Liver (tissue), 9 donors: ENCODE measurements around the gene PALLD. TPM values are rescaled to one million over a fixed set of nuclear protein-coding genes. Genes with fewer than 3 reads are reported as not detected.

Experiments used
- DNase-seq: peaks from one replicate; pipeline ENCODE4 v3.0.0-alpha.2; 2017; ENCODE audit warnings: low spot score
- H3K27ac ChIP-seq, 2 donors: one replicate each; pipeline ENCODE4 v1.7.0; 2013; ENCODE audit warnings: inconsistent platforms in 2 of 2, low read length in 2 of 2, control low read depth in 1 of 2, low read depth in 1 of 2, mild to moderate bottlenecking in 1 of 2
- H3K27me3 ChIP-seq, 4 donors: one replicate each; pipeline versions ENCODE4 v1.6.1 to v1.7.0; 2013; ENCODE audit warnings: low read length in 3 of 4, inconsistent platforms in 1 of 4, mild to moderate bottlenecking in 1 of 4, moderate library complexity in 1 of 4; ENCODE audit not compliant: control insufficient read depth in 4 of 4, insufficient read depth in 4 of 4
- H3K36me3 ChIP-seq, 4 donors: one replicate each; pipeline versions ENCODE4 v1.6.1 to v1.7.0; 2013; ENCODE audit warnings: low read length in 3 of 4, mild to moderate bottlenecking in 3 of 4, low read depth in 1 of 4, moderate library complexity in 1 of 4; ENCODE audit not compliant: control insufficient read depth in 4 of 4, insufficient read depth in 3 of 4
- H3K4me1 ChIP-seq, 4 donors: one replicate each; pipeline versions ENCODE4 v1.6.1 to v1.7.0; 2013; ENCODE audit warnings: low read length in 3 of 4, mild to moderate bottlenecking in 3 of 4, moderate library complexity in 1 of 4; ENCODE audit not compliant: control insufficient read depth in 4 of 4, insufficient read depth in 4 of 4
- H3K4me3 ChIP-seq, 3 donors: one replicate each; pipeline versions ENCODE4 v1.6.1 to v1.7.0; 2013; ENCODE audit warnings: low read length in 3 of 3, control low read depth in 1 of 3, low read depth in 1 of 3, mild to moderate bottlenecking in 1 of 3
- H3K9ac ChIP-seq, 2 donors: one replicate each; pipeline ENCODE4 v1.7.0; 2013; ENCODE audit warnings: low read length in 2 of 2, mild to moderate bottlenecking in 2 of 2, moderate library complexity in 2 of 2, control low read depth in 1 of 2, low read depth in 1 of 2
- H3K9me3 ChIP-seq, 4 donors: one replicate each; pipeline versions ENCODE4 v1.6.1 to v1.7.0; 2013; ENCODE audit warnings: low read length in 3 of 4; ENCODE audit not compliant: control insufficient read depth in 4 of 4
- EGR1 ChIP-seq, 2 donors: IDR thresholded peaks; 2 replicates each; pipeline ENCODE4 v1.6.1; 2016 to 2018; ENCODE audit warnings: antibody characterized with exemption in 2 of 2, low read depth in 2 of 2
- FOXA1 ChIP-seq: IDR thresholded peaks from 2 replicates; pipeline ENCODE4 v1.6.1; 2016; ENCODE audit warnings: antibody characterized with exemption
- FOXA2 ChIP-seq: IDR thresholded peaks from 2 replicates; pipeline ENCODE4 v1.6.1; 2016; ENCODE audit warnings: antibody characterized with exemption
- GABPA ChIP-seq, 2 donors: IDR thresholded peaks in 1 of 2; conservative IDR thresholded peaks in 1 of 2; 2 replicates each; pipeline ENCODE4 v1.6.1; 2016; ENCODE audit warnings: antibody characterized with exemption in 2 of 2, mild to moderate bottlenecking in 1 of 2, moderate library complexity in 1 of 2
- HNF4A ChIP-seq, 2 donors: conservative IDR thresholded peaks; 2 replicates each; pipeline ENCODE4 v1.6.1; 2016; ENCODE audit warnings: antibody characterized with exemption in 2 of 2, mild to moderate bottlenecking in 2 of 2
- HNF4G ChIP-seq: IDR thresholded peaks from 2 replicates; pipeline ENCODE4 v1.6.1; 2016; ENCODE audit warnings: antibody characterized with exemption
- JUND ChIP-seq, 2 donors: IDR thresholded peaks; 2 replicates each; pipeline ENCODE4 v1.6.1; 2016; ENCODE audit warnings: antibody characterized with exemption in 2 of 2
- NR2F2 ChIP-seq: IDR thresholded peaks from 2 replicates; pipeline ENCODE4 v1.6.1; 2016; ENCODE audit warnings: antibody characterized with exemption
- RAD21 ChIP-seq, 2 donors: IDR thresholded peaks; 2 replicates each; pipeline ENCODE4 v1.6.1; 2016; ENCODE audit warnings: antibody characterized with exemption in 2 of 2, mild to moderate bottlenecking in 2 of 2
- RXRA ChIP-seq, 2 donors: IDR thresholded peaks; 2 replicates each; pipeline ENCODE4 v1.6.1; 2017 to 2018; ENCODE audit warnings: antibody characterized with exemption in 2 of 2, mild to moderate bottlenecking in 1 of 2
- SP1 ChIP-seq: IDR thresholded peaks from 2 replicates; pipeline ENCODE4 v1.6.1; 2018; ENCODE audit warnings: antibody characterized with exemption, mild to moderate bottlenecking
- TAF1 ChIP-seq: conservative IDR thresholded peaks from 2 replicates; pipeline ENCODE4 v1.6.1; 2016; ENCODE audit warnings: antibody characterized with exemption, mild to moderate bottlenecking
- YY1 ChIP-seq: IDR thresholded peaks from 2 replicates; pipeline ENCODE4 v1.6.1; 2016; ENCODE audit warnings: antibody characterized with exemption, mild to moderate bottlenecking
- WGBS: extraction: QIAGEN DNeasy Blood & Tissue Kit; methylation state at CpG from one replicate; pipeline ENCODE4 v1.1.7; 2013; 5-methylcytosine and 5-hydroxymethylcytosine counted together
- polyA plus RNA-seq, 2 donors: library from polyadenylated mRNA; stranded (reverse) in 1 of 2; unstranded in 1 of 2; fragments of 200-250 nt in 1 of 2; fragments of >200 nt in 1 of 2; fragmentation: Nextera tagmentation in 1 of 2; extraction: Ambion mirVana in 1 of 2; gene quantifications; one replicate each; pipeline versions ENCODE4 v1.2.1 to v1.2.3, GENCODE V29; 2013 to 2015
- total RNA-seq, 2 donors: library from RNA; depleted of rRNA; stranded (reverse); fragments of >200 nt; gene quantifications; one replicate each; pipeline ENCODE4 v1.2.3, GENCODE V29; 2014
- TF ChIP-seq, protein P1 (sequence below): IDR thresholded peaks from 2 replicates; pipeline ENCODE4 v1.6.1; 2016; ENCODE audit warnings: antibody characterized with exemption
- TF ChIP-seq, protein P2 (sequence below): IDR thresholded peaks from 2 replicates; pipeline ENCODE4 v1.6.1; 2016; ENCODE audit warnings: antibody characterized with exemption
- TF ChIP-seq, protein P3 (sequence below): fragments of 150-350 bp; IDR thresholded peaks from 2 replicates; pipeline ENCODE4 v1.5.1; 2017; ENCODE audit warnings: improper control_type of control experiment, low read depth, low read length; ENCODE audit not compliant: missing input control
- TF ChIP-seq, protein P4 (sequence below): IDR thresholded peaks from 2 replicates; pipeline ENCODE4 v1.6.1; 2016; ENCODE audit warnings: antibody characterized with exemption, mild to moderate bottlenecking
- TF ChIP-seq, protein P5 (sequence below): IDR thresholded peaks from 2 replicates; pipeline ENCODE4 v1.6.1; 2016; ENCODE audit warnings: antibody characterized with exemption
- donor health status: healthy.
- donor health status: healthy.
- donor health status: healthy.
- donor health status: healthy.
- donor health status: healthy.

Gene PALLD
- total and polyA plus RNA-seq, 4 donors, result 9.0 to 26.3 (median 14.7) TPM

DNA sequence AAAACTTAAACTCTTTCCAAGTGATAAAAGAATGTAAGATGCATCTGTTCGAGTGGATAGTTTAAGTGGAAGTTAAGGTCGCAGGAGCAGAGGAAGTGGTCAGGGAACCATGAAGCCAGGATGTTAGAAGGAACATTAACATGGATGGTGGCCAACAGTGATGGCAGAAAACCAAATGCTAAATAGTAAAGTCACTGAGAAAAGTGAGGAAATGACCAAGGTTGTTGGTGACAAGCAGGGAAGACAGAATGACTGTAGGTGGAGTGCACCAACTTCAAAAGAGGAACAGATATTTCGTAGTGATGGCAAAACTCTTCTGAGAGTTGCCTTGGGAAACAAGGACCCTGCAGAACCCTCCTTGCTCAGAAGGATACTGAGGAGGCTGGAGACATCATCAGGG, 226.2 kb downstream of the PALLD start:
- H3K27me3 ChIP-seq, result no peaks in the 10 kb centered on the region
- DNase-seq, result no peak
- no peak overlapping the region for H3K27ac ChIP-seq
- H3K36me3 ChIP-seq, result no peaks in the 10 kb centered on the region
- WGBS, result 60% methylated on average over 3 of the region's 3 CpGs
- H3K4me3 ChIP-seq, result no peak overlapping the region
- peaks cover 0 to 7% (median 0%) of the 10 kb centered on the region in 4 donors for H3K9me3 ChIP-seq
- no peaks in the 10 kb centered on the region for H3K4me1 ChIP-seq
- TF ChIP-seq NR2F2, result peak; percentile 69
- no peak for TF ChIP-seq GABPA (IDR thresholded peaks at IDR 0.05 in 1 of 2, conservative IDR thresholded peaks at IDR 0.05 in 1 of 2)
- TF ChIP-seq, protein P1, sequence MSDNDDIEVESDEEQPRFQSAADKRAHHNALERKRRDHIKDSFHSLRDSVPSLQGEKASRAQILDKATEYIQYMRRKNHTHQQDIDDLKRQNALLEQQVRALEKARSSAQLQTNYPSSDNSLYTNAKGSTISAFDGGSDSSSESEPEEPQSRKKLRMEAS, result no peak
- TF ChIP-seq, protein P2, sequence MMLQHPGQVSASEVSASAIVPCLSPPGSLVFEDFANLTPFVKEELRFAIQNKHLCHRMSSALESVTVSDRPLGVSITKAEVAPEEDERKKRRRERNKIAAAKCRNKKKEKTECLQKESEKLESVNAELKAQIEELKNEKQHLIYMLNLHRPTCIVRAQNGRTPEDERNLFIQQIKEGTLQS, result no peak
- H3K9ac ChIP-seq, result no peak overlapping the region

DNA sequence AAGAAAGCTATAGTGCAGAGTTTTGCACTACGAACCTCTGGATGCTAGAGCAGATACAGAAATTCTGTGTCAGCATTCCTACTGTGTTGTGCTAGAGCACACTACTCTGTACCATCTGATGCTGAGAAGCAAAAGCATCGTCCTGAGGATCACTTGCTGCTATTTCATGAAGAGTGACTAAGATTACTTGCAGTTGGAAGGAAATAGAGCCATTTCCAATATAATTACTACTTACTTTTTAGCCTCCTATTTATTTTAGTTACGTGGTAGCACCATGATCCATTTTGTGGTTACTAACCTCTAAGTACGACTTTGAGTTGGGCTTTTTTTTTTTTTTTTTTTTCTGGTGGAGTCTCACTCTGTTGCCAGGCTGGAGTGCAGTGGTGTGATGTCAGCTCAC, 226.7 kb downstream of the PALLD start:
- Histone ChIP-seq H3K27me3 (no peaks in the 10 kb centered on the region), H3K9me3 (peaks cover 0 to 7% (median 0%) of the 10 kb centered on the region in 4 donors), H3K4me1 (no peaks in the 10 kb centered on the region), H3K4me3 (no peak overlapping the region), H3K36me3 (no peaks in the 10 kb centered on the region), H3K27ac (no peak overlapping the region), H3K9ac (no peak overlapping the region)
- TF ChIP-seq, protein P3, sequence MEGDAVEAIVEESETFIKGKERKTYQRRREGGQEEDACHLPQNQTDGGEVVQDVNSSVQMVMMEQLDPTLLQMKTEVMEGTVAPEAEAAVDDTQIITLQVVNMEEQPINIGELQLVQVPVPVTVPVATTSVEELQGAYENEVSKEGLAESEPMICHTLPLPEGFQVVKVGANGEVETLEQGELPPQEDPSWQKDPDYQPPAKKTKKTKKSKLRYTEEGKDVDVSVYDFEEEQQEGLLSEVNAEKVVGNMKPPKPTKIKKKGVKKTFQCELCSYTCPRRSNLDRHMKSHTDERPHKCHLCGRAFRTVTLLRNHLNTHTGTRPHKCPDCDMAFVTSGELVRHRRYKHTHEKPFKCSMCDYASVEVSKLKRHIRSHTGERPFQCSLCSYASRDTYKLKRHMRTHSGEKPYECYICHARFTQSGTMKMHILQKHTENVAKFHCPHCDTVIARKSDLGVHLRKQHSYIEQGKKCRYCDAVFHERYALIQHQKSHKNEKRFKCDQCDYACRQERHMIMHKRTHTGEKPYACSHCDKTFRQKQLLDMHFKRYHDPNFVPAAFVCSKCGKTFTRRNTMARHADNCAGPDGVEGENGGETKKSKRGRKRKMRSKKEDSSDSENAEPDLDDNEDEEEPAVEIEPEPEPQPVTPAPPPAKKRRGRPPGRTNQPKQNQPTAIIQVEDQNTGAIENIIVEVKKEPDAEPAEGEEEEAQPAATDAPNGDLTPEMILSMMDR, result no peak
- TF ChIP-seq GABPA (IDR thresholded peaks at IDR 0.05 in 1 of 2, conservative IDR thresholded peaks at IDR 0.05 in 1 of 2) (no peak), HNF4G (no peak), TAF1 (no peak), YY1 (no peak), EGR1 (IDR thresholded peaks at IDR 0.05; ENCODE audit: low read depth in 2 of 2) (no peak), FOXA2 (no peak), RAD21 (IDR thresholded peaks at IDR 0.05) (no peak), FOXA1 (no peak), RXRA (IDR thresholded peaks at IDR 0.05) (no peak), SP1 (no peak), HNF4A (conservative IDR thresholded peaks at IDR 0.05) (no peak), NR2F2 (no peak), JUND (IDR thresholded peaks at IDR 0.05) (no peak)
- TF ChIP-seq, protein P2, result no peak
- TF ChIP-seq, protein P4, sequence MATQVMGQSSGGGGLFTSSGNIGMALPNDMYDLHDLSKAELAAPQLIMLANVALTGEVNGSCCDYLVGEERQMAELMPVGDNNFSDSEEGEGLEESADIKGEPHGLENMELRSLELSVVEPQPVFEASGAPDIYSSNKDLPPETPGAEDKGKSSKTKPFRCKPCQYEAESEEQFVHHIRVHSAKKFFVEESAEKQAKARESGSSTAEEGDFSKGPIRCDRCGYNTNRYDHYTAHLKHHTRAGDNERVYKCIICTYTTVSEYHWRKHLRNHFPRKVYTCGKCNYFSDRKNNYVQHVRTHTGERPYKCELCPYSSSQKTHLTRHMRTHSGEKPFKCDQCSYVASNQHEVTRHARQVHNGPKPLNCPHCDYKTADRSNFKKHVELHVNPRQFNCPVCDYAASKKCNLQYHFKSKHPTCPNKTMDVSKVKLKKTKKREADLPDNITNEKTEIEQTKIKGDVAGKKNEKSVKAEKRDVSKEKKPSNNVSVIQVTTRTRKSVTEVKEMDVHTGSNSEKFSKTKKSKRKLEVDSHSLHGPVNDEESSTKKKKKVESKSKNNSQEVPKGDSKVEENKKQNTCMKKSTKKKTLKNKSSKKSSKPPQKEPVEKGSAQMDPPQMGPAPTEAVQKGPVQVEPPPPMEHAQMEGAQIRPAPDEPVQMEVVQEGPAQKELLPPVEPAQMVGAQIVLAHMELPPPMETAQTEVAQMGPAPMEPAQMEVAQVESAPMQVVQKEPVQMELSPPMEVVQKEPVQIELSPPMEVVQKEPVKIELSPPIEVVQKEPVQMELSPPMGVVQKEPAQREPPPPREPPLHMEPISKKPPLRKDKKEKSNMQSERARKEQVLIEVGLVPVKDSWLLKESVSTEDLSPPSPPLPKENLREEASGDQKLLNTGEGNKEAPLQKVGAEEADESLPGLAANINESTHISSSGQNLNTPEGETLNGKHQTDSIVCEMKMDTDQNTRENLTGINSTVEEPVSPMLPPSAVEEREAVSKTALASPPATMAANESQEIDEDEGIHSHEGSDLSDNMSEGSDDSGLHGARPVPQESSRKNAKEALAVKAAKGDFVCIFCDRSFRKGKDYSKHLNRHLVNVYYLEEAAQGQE, result no peak
- TF ChIP-seq, protein P5, sequence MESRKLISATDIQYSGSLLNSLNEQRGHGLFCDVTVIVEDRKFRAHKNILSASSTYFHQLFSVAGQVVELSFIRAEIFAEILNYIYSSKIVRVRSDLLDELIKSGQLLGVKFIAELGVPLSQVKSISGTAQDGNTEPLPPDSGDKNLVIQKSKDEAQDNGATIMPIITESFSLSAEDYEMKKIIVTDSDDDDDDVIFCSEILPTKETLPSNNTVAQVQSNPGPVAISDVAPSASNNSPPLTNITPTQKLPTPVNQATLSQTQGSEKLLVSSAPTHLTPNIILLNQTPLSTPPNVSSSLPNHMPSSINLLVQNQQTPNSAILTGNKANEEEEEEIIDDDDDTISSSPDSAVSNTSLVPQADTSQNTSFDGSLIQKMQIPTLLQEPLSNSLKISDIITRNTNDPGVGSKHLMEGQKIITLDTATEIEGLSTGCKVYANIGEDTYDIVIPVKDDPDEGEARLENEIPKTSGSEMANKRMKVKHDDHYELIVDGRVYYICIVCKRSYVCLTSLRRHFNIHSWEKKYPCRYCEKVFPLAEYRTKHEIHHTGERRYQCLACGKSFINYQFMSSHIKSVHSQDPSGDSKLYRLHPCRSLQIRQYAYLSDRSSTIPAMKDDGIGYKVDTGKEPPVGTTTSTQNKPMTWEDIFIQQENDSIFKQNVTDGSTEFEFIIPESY, result no peak
- TF ChIP-seq, protein P1, result no peak
- WGBS, result 65% methylated on average over 4 of the region's 4 CpGs
- no peak for DNase-seq
